ENCODE measurements around the gene GNAS.
"Not testable (repeated sequence)": the region's sequence is repeated elsewhere in the genome, so short reads cannot be mapped to it uniquely, and the experiment has no call there.

The GNAS gene

GRCh38 chr20:58852543-58853271 lies at the start of gene GNAS:
TSS of gene GNAS (plus strand) at chr20:58852716.
- no peak for DNase-seq

- DNase-seq, result no peak
Measured at GRCh38 chr20:58803533-58803932, 49.0 kb upstream of the GNAS start.

GRCh38 chr20:58807801-58808200 lies 44.7 kb upstream of the GNAS start:
- no peak for DNase-seq

- DNase-seq, result no peak
Measured at GRCh38 chr20:58808271-58809046, 44.1 kb upstream of the GNAS start.

- DNase-seq, result no peak
Measured at GRCh38 chr20:58810116-58810878, 42.2 kb upstream of the GNAS start.

- DNase-seq, result no peak
Measured at GRCh38 chr20:58810879-58811250, 41.7 kb upstream of the GNAS start.

- DNase-seq, result no peak
Measured at GRCh38 chr20:58811334-58811733, 41.2 kb upstream of the GNAS start.

- no peak for DNase-seq
Measured at GRCh38 chr20:58813369-58813768, 39.1 kb upstream of the GNAS start.

- no peak for DNase-seq
Measured at GRCh38 chr20:58815448-58815847, 37.1 kb upstream of the GNAS start.

GRCh38 chr20:58816051-58816450 lies 36.5 kb upstream of the GNAS start:
- DNase-seq, result no peak

GRCh38 chr20:58816957-58817651 lies 35.4 kb upstream of the GNAS start:
- DNase-seq, result no peak

- DNase-seq, result no peak
Measured at GRCh38 chr20:58817748-58818147, 34.8 kb upstream of the GNAS start.

GRCh38 chr20:58818586-58819285 lies 33.8 kb upstream of the GNAS start:
- DNase-seq, result no peak

GRCh38 chr20:58819921-58820320 lies 32.6 kb upstream of the GNAS start:
- DNase-seq, result no peak

GRCh38 chr20:58820515-58820914 lies 32.0 kb upstream of the GNAS start:
- not testable (repeated sequence) for DNase-seq

- DNase-seq, result no peak
Measured at GRCh38 chr20:58822149-58822548, 30.4 kb upstream of the GNAS start.

GRCh38 chr20:58822748-58823730 lies 29.5 kb upstream of the GNAS start:
- DNase-seq, result no peak

- DNase-seq, result no peak
Measured at GRCh38 chr20:58824843-58825242, 27.7 kb upstream of the GNAS start.

GRCh38 chr20:58825450-58825849 lies 27.1 kb upstream of the GNAS start:
- DNase-seq, result no peak

GRCh38 chr20:58826271-58826670 lies 26.2 kb upstream of the GNAS start:
- DNase-seq, result no peak

GRCh38 chr20:58828136-58828535 lies 24.4 kb upstream of the GNAS start:
- no peak for DNase-seq

All from NCI-H2029 treated with DMSO at 0.1 percent for 48 hours (cell line).